Panc1 (cell line): Measurements from ENCODE around the gene MACC1.

Source experiments
- POLR2AphosphoS5 ChIP-seq: IDR thresholded peaks from 2 replicates; pipeline ENCODE4 v1.6.1; 2012; ENCODE audit warnings: mild to moderate bottlenecking, low read depth, low read length, moderate library complexity
- SIN3A ChIP-seq: IDR thresholded peaks from 2 replicates; pipeline ENCODE4 v1.6.1; 2012; ENCODE audit warnings: low read depth, mild to moderate bottlenecking, low read length, moderate library complexity, borderline replicate concordance; ENCODE audit not compliant: insufficient read depth
- TF ChIP-seq, protein P1 (sequence below): fragments of 450-650 bp; IDR thresholded peaks from 2 replicates; pipeline ENCODE4 v1.5.1; 2017; ENCODE audit warnings: mild to moderate bottlenecking

- TF ChIP-seq POLR2AphosphoS5 = no peak
- TF ChIP-seq, protein P1, sequence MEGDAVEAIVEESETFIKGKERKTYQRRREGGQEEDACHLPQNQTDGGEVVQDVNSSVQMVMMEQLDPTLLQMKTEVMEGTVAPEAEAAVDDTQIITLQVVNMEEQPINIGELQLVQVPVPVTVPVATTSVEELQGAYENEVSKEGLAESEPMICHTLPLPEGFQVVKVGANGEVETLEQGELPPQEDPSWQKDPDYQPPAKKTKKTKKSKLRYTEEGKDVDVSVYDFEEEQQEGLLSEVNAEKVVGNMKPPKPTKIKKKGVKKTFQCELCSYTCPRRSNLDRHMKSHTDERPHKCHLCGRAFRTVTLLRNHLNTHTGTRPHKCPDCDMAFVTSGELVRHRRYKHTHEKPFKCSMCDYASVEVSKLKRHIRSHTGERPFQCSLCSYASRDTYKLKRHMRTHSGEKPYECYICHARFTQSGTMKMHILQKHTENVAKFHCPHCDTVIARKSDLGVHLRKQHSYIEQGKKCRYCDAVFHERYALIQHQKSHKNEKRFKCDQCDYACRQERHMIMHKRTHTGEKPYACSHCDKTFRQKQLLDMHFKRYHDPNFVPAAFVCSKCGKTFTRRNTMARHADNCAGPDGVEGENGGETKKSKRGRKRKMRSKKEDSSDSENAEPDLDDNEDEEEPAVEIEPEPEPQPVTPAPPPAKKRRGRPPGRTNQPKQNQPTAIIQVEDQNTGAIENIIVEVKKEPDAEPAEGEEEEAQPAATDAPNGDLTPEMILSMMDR = no peak
- no peak for TF ChIP-seq SIN3A
Measured at GRCh38 chr7:20193242-20193777, 23.9 kb downstream of the MACC1 start.
